ENCODE measurements around the gene ITGA11. TPM values are rescaled to one million over a fixed set of nuclear protein-coding genes. Genes with fewer than 3 reads are reported as not detected.

Gene ITGA11
- total RNA-seq, 1 donor from 2014 or later, result 31.4 TPM

DNA sequence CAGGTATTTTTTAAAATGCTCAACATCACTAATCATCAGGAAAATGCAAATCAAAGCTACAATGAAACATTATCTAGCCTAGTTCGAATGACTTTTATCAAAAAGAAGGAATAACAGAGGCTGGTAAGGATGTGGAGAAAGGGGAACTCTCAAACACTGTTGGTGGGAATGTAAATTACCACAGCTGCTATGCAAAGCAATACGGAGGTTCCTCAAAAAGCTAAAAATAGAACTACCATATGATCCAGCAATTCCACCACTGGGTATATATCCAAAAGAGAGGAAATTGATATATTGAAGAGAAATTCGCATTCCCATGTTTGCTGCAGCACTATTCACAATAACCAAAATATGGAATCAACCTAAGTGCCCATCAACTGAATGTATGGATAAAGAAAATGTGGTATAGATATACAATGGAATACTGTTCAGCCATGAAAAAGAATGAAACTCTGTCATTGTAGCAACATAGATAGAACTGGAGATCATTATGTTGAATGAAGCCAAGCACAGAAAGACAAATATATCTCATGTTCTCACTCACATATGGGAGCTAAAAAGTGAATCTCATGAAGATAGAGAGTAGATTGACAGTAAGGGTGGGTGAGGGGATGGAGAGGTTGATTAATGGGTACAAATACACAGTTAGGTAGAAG lies 182.8 kb downstream of the ITGA11 start:
- Histone ChIP-seq H3K9me3 (replicated peaks) (peaks cover 20% of the 10 kb centered on the region), H3K36me3 (no peaks in the 10 kb centered on the region), H3K4me1 (peaks cover 5% of the 10 kb centered on the region), H3K4me3 (no peak overlapping the region), H3K27ac (replicated peaks) (no peak overlapping the region), H3K27me3 (ENCODE audit: low read depth) (no peaks in the 10 kb centered on the region)
- intact Hi-C loops (cut with micrococcal nuclease), result loop anchor here (10.0 kb wide), 1 partner anchor 46 kb away; no protein-coding TSS in a partner anchor
- no peak for DNase-seq
- TF ChIP-seq, protein P1, sequence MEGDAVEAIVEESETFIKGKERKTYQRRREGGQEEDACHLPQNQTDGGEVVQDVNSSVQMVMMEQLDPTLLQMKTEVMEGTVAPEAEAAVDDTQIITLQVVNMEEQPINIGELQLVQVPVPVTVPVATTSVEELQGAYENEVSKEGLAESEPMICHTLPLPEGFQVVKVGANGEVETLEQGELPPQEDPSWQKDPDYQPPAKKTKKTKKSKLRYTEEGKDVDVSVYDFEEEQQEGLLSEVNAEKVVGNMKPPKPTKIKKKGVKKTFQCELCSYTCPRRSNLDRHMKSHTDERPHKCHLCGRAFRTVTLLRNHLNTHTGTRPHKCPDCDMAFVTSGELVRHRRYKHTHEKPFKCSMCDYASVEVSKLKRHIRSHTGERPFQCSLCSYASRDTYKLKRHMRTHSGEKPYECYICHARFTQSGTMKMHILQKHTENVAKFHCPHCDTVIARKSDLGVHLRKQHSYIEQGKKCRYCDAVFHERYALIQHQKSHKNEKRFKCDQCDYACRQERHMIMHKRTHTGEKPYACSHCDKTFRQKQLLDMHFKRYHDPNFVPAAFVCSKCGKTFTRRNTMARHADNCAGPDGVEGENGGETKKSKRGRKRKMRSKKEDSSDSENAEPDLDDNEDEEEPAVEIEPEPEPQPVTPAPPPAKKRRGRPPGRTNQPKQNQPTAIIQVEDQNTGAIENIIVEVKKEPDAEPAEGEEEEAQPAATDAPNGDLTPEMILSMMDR (IDR thresholded peaks at IDR 0.05; ENCODE audit: borderline replicate concordance), result no peak

Other genes with a start within 250 kb of the ITGA11 start
- 0.91 TPM for gene CALML4, start 226.8 kb downstream of the ITGA11 start, total RNA-seq
- 6.6 TPM for gene CLN6, start 202.4 kb downstream of the ITGA11 start, total RNA-seq
- gene FEM1B, start 154.4 kb downstream of the ITGA11 start, total RNA-seq, result 46.7 TPM
- gene CORO2B, start 146.8 kb upstream of the ITGA11 start, total RNA-seq, result 5.0 TPM

Measured in left ventricle myocardium inferior (tissue), 1 donor.